Chondrocyte (in vitro differentiated cells): Measurements from ENCODE around the gene RAB43. TPM values are rescaled to one million over a fixed set of nuclear protein-coding genes. Genes with fewer than 3 reads are reported as not detected.
A peak's percentile ranks its signal among the peaks of the same experiment; 100 is the strongest.

Experiments used
- DNase-seq: peaks from one replicate; pipeline ENCODE4 v3.0.0; 2021; ENCODE audit warnings: mixed read lengths, low spot score
- H3K27ac Mint-ChIP-seq: one replicate; pipeline ENCODE4 v1.8.0; 2021; ENCODE audit warnings: mild to moderate bottlenecking, moderate library complexity, mixed read lengths; ENCODE audit not compliant: unreplicated experiment
- H3K27me3 Mint-ChIP-seq: 2 replicates; pipeline ENCODE4 v1.8.0; 2021; ENCODE audit warnings: low read depth, mixed read lengths
- H3K36me3 Mint-ChIP-seq: 2 replicates; pipeline ENCODE4 v1.8.0; 2021; ENCODE audit warnings: low read depth, mixed read lengths
- H3K4me1 Mint-ChIP-seq: 2 replicates; pipeline ENCODE4 v1.8.0; 2021; ENCODE audit warnings: low read depth, mild to moderate bottlenecking, mixed read lengths
- H3K4me3 Mint-ChIP-seq: one replicate; pipeline ENCODE4 v1.8.0; 2021; ENCODE audit warnings: mild to moderate bottlenecking, moderate library complexity, mixed read lengths; ENCODE audit not compliant: unreplicated experiment
- H3K9me3 Mint-ChIP-seq: 2 replicates; pipeline ENCODE4 v1.8.0; 2021; ENCODE audit warnings: low read depth, mixed read lengths
- total RNA-seq: library from RNA; stranded (reverse); gene quantifications from 3 replicates; pipeline ENCODE4 v1.2.1, GENCODE V29; 2021
- TF ChIP-seq, protein P1 (sequence below): fragments of 200-600 bp; sonication (generic); IDR thresholded peaks from 2 replicates; pipeline ENCODE4 v1.5.0; 2021; ENCODE audit warnings: antibody characterized with exemption, mild to moderate bottlenecking, moderate library complexity

Gene RAB43
- total RNA-seq, 1 donor from 2014 or later, result 26.3 TPM

DNA sequence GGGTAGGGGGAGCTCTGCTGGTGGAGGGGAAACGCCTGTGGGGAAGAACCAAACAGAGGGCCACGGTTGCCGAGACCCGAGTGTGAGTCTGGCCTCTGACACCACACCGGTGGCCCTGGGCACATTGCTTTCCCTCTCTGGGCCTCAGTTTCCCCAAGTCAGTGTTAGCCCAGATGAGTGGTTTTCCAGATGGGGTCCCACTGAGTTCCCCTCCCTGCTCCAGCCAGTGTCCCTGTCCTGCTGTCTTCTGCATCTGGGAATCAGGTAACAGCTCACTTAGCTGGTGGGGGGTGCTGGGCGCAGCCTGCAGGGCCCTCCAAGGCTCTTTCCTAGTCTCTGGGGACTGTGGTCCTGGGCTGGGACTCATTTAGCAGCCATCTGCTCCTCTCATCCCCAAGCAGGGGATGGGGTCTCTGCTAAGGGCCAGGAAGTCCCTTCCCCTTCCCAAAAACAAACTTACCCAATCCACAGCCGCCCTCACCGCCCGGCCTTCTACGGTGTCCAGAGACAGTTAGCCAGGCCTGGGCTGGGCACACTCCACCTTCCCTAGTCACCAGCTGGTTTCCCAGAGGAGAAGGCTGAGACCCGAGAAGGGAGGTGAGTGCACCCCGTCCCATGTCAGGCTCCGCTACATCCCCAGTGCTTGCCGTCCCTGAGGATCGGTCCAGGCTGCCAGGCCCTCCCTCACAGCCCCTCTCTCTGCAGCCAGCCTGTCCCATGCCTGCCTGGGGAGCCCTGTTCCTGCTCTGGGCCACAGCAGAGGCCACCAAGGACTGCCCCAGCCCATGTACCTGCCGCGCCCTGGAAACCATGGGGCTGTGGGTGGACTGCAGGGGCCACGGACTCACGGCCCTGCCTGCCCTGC is 60.3 kb downstream of the RAB43 start:
- no peak overlapping the region for H3K4me3 Mint-ChIP-seq
- H3K27ac Mint-ChIP-seq, result no peak overlapping the region
- no peaks in the 10 kb centered on the region for H3K4me1 Mint-ChIP-seq
- DNase-seq, result no peak
- no peaks in the 10 kb centered on the region for H3K36me3 Mint-ChIP-seq
- H3K27me3 Mint-ChIP-seq, result peaks cover 20% of the 10 kb centered on the region
- H3K9me3 Mint-ChIP-seq, result no peaks in the 10 kb centered on the region
- TF ChIP-seq, protein P1, sequence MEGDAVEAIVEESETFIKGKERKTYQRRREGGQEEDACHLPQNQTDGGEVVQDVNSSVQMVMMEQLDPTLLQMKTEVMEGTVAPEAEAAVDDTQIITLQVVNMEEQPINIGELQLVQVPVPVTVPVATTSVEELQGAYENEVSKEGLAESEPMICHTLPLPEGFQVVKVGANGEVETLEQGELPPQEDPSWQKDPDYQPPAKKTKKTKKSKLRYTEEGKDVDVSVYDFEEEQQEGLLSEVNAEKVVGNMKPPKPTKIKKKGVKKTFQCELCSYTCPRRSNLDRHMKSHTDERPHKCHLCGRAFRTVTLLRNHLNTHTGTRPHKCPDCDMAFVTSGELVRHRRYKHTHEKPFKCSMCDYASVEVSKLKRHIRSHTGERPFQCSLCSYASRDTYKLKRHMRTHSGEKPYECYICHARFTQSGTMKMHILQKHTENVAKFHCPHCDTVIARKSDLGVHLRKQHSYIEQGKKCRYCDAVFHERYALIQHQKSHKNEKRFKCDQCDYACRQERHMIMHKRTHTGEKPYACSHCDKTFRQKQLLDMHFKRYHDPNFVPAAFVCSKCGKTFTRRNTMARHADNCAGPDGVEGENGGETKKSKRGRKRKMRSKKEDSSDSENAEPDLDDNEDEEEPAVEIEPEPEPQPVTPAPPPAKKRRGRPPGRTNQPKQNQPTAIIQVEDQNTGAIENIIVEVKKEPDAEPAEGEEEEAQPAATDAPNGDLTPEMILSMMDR, result no peak

DNA sequence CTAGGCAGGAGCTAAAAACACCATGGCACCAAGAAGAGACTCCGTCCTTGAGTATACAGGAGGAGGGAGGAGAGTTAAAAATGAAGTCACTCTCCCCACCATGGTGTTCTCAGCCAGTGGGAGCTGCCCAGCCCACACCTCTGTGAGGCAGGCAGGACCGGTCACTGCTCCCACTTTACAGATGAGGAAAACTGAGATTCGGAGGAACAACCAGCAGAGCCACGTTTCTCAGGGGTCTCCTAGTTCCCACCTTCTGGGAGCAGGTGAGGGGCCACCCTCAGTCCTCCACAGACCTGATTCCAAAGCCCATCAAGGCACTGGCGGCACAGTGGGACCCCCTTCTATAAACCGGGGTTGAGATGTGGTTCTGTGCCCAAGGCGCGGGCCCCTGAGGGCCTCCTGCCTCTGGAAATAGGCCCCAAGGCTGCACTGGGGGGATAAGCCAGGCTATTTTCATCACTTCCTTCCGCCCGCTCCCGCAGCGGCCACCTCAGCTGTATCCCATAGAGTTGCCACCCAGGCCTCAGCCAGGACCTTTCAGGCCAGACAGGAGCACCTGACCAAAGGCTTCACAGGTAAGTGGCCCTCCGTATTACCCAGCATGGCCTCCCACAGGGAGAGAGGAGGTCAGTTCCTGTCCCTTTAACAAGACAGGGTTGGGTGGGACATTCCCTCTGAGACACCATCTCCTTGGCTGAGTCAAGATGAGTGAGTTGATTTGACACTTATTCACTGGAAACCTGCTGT is 61.2 kb downstream of the RAB43 start, which contains the start of gene GP9:
Gene GP9 (plus strand): TSS at position 504 of the 747 bp plus-strand sequence. CDS start 961 bp downstream, outside the sequence.
- TF ChIP-seq, protein P1, result no peak
- Mint-ChIP-seq H3K27ac (no peak within 1 kb of the TSS), H3K4me3 (no peak within 1 kb of the TSS), H3K9me3 (no peaks in the 10 kb centered on the region), H3K36me3 (no peaks in the 10 kb centered on the region), H3K4me1 (no peaks in the 10 kb centered on the region), H3K27me3 (peaks cover 18% of the 10 kb centered on the region)
- DNase-seq, result no peak

DNA sequence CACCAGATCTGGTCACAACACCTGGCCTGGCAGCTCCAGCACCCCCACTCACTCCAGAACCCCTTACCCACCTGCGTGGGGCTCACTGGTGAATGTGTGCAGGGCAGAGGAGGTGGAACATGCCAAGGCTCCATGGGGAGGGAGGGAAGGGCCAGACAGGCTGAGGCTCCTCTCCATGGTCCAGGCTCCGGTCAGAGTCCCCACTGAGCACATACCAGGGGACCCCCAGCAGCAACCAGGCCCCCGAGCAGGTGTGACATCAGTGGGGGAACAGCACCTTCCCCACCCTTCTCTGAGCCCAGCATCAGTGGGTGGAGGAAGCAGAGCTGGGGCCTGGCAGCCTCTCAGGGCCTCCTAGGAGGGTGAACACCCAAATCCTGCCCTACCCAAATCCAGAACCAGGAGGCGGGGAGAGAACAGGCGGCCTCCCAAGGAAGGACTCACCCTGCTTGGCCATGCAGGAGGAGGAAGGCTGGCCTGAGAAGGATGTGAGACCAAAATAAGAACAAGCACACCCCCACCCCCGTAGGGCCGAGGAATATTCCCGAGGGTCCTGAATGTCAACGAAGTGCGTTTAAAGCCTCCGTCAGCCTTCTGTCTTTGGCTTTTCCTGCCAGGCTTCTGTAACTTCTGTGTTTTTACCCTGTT is 62.2 kb downstream of the RAB43 start:
- Mint-ChIP-seq H3K9me3 (no peaks in the 10 kb centered on the region), H3K4me1 (no peaks in the 10 kb centered on the region), H3K36me3 (no peaks in the 10 kb centered on the region), H3K27ac (no peak overlapping the region), H3K27me3 (peaks cover 18% of the 10 kb centered on the region), H3K4me3 (no peak overlapping the region)
- TF ChIP-seq, protein P1, result no peak
- peak; percentile 69 for DNase-seq

DNA sequence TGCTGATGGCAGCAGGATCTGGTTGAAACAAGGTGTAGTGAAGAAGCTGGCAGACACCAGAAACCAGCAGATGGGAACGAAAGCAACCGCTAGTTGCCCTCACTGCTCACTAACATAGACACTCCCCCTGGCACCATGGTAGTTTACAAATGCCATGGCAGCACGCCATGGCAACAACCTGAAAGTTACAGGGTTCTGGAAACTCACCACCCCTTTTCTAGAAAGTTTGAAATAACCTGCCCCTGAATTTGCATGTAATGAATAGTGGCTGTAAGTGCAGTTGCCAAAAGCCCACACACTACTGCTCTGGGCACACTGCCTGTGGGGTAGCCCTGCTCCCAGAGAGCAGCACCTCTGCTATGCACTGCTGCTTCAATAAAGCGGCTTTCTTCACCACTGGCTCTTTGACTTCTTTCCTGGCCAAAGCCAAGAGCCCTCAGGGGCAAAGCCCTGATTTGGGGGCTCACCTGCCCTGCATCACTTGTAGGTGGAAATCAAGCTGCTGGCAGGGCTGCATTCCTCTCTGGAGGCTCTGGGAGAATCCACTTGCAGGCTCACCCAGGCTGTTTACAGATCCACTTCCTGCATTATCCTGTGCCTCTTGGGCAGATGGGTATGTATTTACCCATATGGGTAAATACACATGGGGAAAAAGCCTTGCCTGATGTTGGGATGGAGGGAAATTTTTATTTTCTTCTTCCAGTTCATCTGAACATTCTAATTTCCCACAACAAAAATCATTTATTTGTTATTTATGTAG is 63.0 kb downstream of the RAB43 start:
- peak; percentile 26 for DNase-seq
- Mint-ChIP-seq H3K27ac (no peak overlapping the region), H3K27me3 (peaks cover 18% of the 10 kb centered on the region), H3K4me1 (no peaks in the 10 kb centered on the region), H3K9me3 (no peaks in the 10 kb centered on the region), H3K4me3 (no peak overlapping the region), H3K36me3 (no peaks in the 10 kb centered on the region)
- TF ChIP-seq, protein P1, result no peak
